GM21737 (cell line): ENCODE data around the gene MAB21L2.
"Not testable (repeated sequence)": the region's sequence is repeated elsewhere in the genome, so short reads cannot be mapped to it uniquely, and the experiment has no call there.

ENCODE experiments used
- ATAC-seq: cut with Tn5 transposase; IDR thresholded peaks from one replicate; pipeline ENCODE4 v1.9.1; 2021; ENCODE audit warnings: mild to moderate bottlenecking, moderate library complexity; ENCODE audit not compliant: unreplicated experiment

The MAB21L2 gene

GRCh38 chr4:150582146-150582872 lies at the start of gene MAB21L2:
Gene MAB21L2, plus strand, starts transcription at chr4:150582151. Its CDS starts 879 bp downstream, at chr4:150583030.
- ATAC-seq, result no peak

- no peak for ATAC-seq
Measured at GRCh38 chr4:150533673-150534072, 48.3 kb upstream of the MAB21L2 start.

GRCh38 chr4:150534818-150535217 lies 47.1 kb upstream of the MAB21L2 start:
- no peak for ATAC-seq

- not testable (repeated sequence) for ATAC-seq
Measured at GRCh38 chr4:150537911-150538310, 44.0 kb upstream of the MAB21L2 start.

GRCh38 chr4:150540536-150540935 lies 41.4 kb upstream of the MAB21L2 start:
- no peak for ATAC-seq

GRCh38 chr4:150540959-150541360 lies 41.0 kb upstream of the MAB21L2 start:
- no peak for ATAC-seq

- ATAC-seq, result no peak
Measured at GRCh38 chr4:150541681-150542080, 40.3 kb upstream of the MAB21L2 start.

GRCh38 chr4:150543042-150543441 lies 38.9 kb upstream of the MAB21L2 start:
- ATAC-seq, result no peak

GRCh38 chr4:150546286-150546685 lies 35.7 kb upstream of the MAB21L2 start:
- ATAC-seq, result no peak

- ATAC-seq, result no peak
Measured at GRCh38 chr4:150547154-150547838, 34.7 kb upstream of the MAB21L2 start.

- not testable (repeated sequence) for ATAC-seq
Measured at GRCh38 chr4:150557811-150558210, 24.1 kb upstream of the MAB21L2 start.

- ATAC-seq, result no peak
Measured at GRCh38 chr4:150561143-150561737, 20.7 kb upstream of the MAB21L2 start.

- ATAC-seq, result no peak
Measured at GRCh38 chr4:150562250-150562649, 19.7 kb upstream of the MAB21L2 start.

GRCh38 chr4:150562751-150563150 lies 19.2 kb upstream of the MAB21L2 start:
- no peak for ATAC-seq

- ATAC-seq, result not testable (repeated sequence)
Measured at GRCh38 chr4:150564967-150565366, 17.0 kb upstream of the MAB21L2 start.

- ATAC-seq, result no peak
Measured at GRCh38 chr4:150567070-150567469, 14.9 kb upstream of the MAB21L2 start.

- ATAC-seq, result no peak
Measured at GRCh38 chr4:150569384-150569987, 12.5 kb upstream of the MAB21L2 start.

- ATAC-seq, result no peak
Measured at GRCh38 chr4:150569998-150570535, 11.9 kb upstream of the MAB21L2 start.

- no peak for ATAC-seq
Measured at GRCh38 chr4:150570862-150571261, 11.1 kb upstream of the MAB21L2 start.

GRCh38 chr4:150572704-150573504 lies 9.0 kb upstream of the MAB21L2 start:
- ATAC-seq, result no peak
